Neuronal stem cell (in vitro differentiated cells): Measurements from ENCODE around the gene KIF26B.

Experiments
- DNase-seq: peaks from one replicate; pipeline ENCODE4 v3.0.0-alpha.2; 2013; ENCODE audit warnings: low spot score
- H2AFZ ChIP-seq: one replicate; pipeline ENCODE4 v1.6.1; 2013; ENCODE audit warnings: mild to moderate bottlenecking, low read length, inconsistent platforms
- H2AK5ac ChIP-seq: 2 replicates; pipeline ENCODE4 v1.6.1; 2013; ENCODE audit warnings: low read depth, mild to moderate bottlenecking, inconsistent platforms, low read length, moderate library complexity, mixed read lengths
- H2BK120ac ChIP-seq: 2 replicates; pipeline ENCODE4 v1.6.1; 2013; ENCODE audit warnings: low read depth, mild to moderate bottlenecking, inconsistent platforms, low read length, moderate library complexity, mixed read lengths
- H2BK12ac ChIP-seq: one replicate; pipeline ENCODE4 v1.6.1; 2013; ENCODE audit warnings: low read length, inconsistent platforms
- H2BK15ac ChIP-seq: 2 replicates; pipeline ENCODE4 v1.6.1; 2013; ENCODE audit warnings: mild to moderate bottlenecking, low read length, inconsistent platforms, mixed read lengths
- H2BK5ac ChIP-seq: one replicate; pipeline ENCODE4 v1.6.1; 2013; ENCODE audit warnings: inconsistent platforms, mild to moderate bottlenecking, low read length, moderate library complexity
- H3K14ac ChIP-seq: one replicate; pipeline ENCODE4 v1.6.1; 2013; ENCODE audit warnings: low read length, inconsistent platforms
- H3K18ac ChIP-seq: 2 replicates; pipeline ENCODE4 v1.6.1; 2013; ENCODE audit warnings: low read length, inconsistent platforms
- H3K23ac ChIP-seq: 2 replicates; pipeline ENCODE4 v1.6.1; 2013; ENCODE audit warnings: low read depth, mild to moderate bottlenecking, mixed read lengths, low read length, inconsistent platforms; ENCODE audit not compliant: poor library complexity
- H3K27ac ChIP-seq: replicated peaks from 3 replicates; pipeline ENCODE4 v1.5.1; 2013; ENCODE audit warnings: low read length, inconsistent platforms
- H3K27me3 ChIP-seq, 3 experiments: 2 replicates each; pipeline ENCODE4 v1.6.1; 2013; ENCODE audit warnings: low read length in 3 of 3, mild to moderate bottlenecking in 2 of 3, inconsistent platforms in 1 of 3, low read depth in 1 of 3, mixed read lengths in 1 of 3, moderate library complexity in 1 of 3; ENCODE audit not compliant: control insufficient read depth in 3 of 3, insufficient read depth in 3 of 3
- H3K36me3 ChIP-seq, 2 donors: replicated peaks in 1 of 2; 2 replicates each; pipeline ENCODE4 v1.6.1; 2013; ENCODE audit warnings: low read length in 2 of 2; ENCODE audit not compliant: control insufficient read depth in 2 of 2, insufficient read depth in 2 of 2
- H3K4ac ChIP-seq: 2 replicates; pipeline ENCODE4 v1.6.1; 2013; ENCODE audit warnings: inconsistent platforms, mild to moderate bottlenecking, low read length, moderate library complexity
- H3K4me1 ChIP-seq, 2 donors: 1 replicate in 1 of 2; 2 replicates in 1 of 2; pipeline ENCODE4 v1.6.1; 2013; ENCODE audit warnings: low read length in 2 of 2, low read depth in 1 of 2; ENCODE audit not compliant: control insufficient read depth in 2 of 2, insufficient read depth in 1 of 2
- H3K4me2 ChIP-seq: one replicate; pipeline ENCODE4 v1.6.1; 2013; ENCODE audit warnings: mild to moderate bottlenecking, low read length, inconsistent platforms; ENCODE audit not compliant: insufficient read depth, poor library complexity, severe bottlenecking
- H3K4me3 ChIP-seq, 2 donors: 2 replicates each; pipeline ENCODE4 v1.5.1; 2013; ENCODE audit warnings: low read length in 2 of 2, mild to moderate bottlenecking in 2 of 2, inconsistent platforms in 1 of 2, moderate library complexity in 1 of 2
- H3K79me1 ChIP-seq: one replicate; pipeline ENCODE4 v1.6.1; 2013; ENCODE audit warnings: low read depth, mild to moderate bottlenecking, inconsistent platforms, low read length, moderate library complexity
- H3K9ac ChIP-seq: one replicate; pipeline ENCODE4 v1.6.1; 2013; ENCODE audit warnings: mild to moderate bottlenecking, low read depth, low read length, inconsistent platforms; ENCODE audit not compliant: poor library complexity
- H3K9me3 ChIP-seq, 2 donors: replicated peaks in 1 of 2; 2 replicates each; pipeline versions ENCODE3 to v1.6.1; 2013; ENCODE audit warnings: low read length in 2 of 2, mild to moderate bottlenecking in 2 of 2, inconsistent platforms in 1 of 2, low read depth in 1 of 2, mixed read lengths in 1 of 2, moderate library complexity in 1 of 2; ENCODE audit not compliant: control insufficient read depth in 2 of 2, insufficient read depth in 1 of 2
- H4K8ac ChIP-seq: one replicate; pipeline ENCODE4 v1.6.1; 2013; ENCODE audit warnings: low read depth, mild to moderate bottlenecking, inconsistent platforms, low read length, moderate library complexity
- H4K91ac ChIP-seq: one replicate; pipeline ENCODE4 v1.6.1; 2013; ENCODE audit warnings: low read length, low read depth, mild to moderate bottlenecking, inconsistent platforms; ENCODE audit not compliant: poor library complexity
- WGBS, 2 donors: extraction: QIAGEN DNeasy Blood & Tissue Kit; methylation state at CpG; one replicate each; pipeline ENCODE4 v1.1.7; 2013; ENCODE audit warnings: missing lambda C conversion rate in 2 of 2, mixed read lengths in 1 of 2; ENCODE audit not compliant: insufficient read length in 2 of 2, insufficient replicate concordance in 1 of 2; ENCODE audit errors: extremely low coverage in 2 of 2; 5-methylcytosine and 5-hydroxymethylcytosine counted together

Gene KIF26B

DNA sequence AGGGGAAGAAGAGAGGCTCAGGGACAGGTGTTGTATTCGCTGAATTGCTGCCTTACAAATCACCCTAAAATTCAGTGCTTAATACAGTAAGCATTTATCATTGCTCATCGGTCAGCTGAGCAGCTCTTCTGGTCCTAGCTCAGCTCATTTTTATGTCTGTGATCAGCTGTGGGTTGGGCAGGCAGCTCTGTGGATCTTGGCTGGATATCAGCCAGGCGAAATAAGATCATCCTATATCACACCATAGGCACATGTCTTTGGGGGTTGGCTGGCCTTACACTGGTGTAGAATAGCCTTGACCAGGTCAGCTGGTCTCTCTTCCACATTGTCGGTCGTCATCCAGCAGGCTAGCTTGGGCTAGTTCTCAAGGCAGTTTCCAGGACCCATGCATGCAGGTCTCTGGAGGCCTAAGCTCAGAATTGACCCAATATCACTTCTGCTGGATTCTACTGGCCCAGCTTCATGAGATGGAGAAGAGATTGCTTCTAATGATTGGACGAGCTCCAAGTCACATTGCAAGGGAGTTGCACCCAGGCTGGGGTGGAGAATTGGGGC is 448.6 kb downstream of the KIF26B start:
- H3K27me3 ChIP-seq: no peaks in the 10 kb centered on the region
- peak overlapping the region; percentile 2 for H4K91ac ChIP-seq
- no peak overlapping the region for H3K4me2 ChIP-seq
- no peak overlapping the region for H2BK12ac ChIP-seq
- no peak overlapping the region for H3K14ac ChIP-seq
- no peak for DNase-seq
- H3K36me3 ChIP-seq: peaks cover 0 to 18% of the 10 kb centered on the region in 2 donors
- H2AK5ac ChIP-seq: no peak overlapping the region
- no peak overlapping the region for H3K9ac ChIP-seq
- peaks cover 6 to 9% of the 10 kb centered on the region in 2 donors for H3K4me1 ChIP-seq
- H3K4ac ChIP-seq: no peak overlapping the region
- no peak overlapping the region for H2BK120ac ChIP-seq
- H3K27ac ChIP-seq: no peak overlapping the region
- no peak overlapping the region for H4K8ac ChIP-seq
- no CpG with 5 or more reads among the region's 6 CpGs for WGBS, 2 donors
- H3K4me3 ChIP-seq: no peak overlapping the region
- no peak overlapping the region for H2BK5ac ChIP-seq
- H3K9me3 ChIP-seq: peaks cover 1 to 2% of the 10 kb centered on the region in 2 donors
- H2BK15ac ChIP-seq: no peak overlapping the region
- no peak overlapping the region for H2AFZ ChIP-seq
- no peak overlapping the region for H3K18ac ChIP-seq
- no peaks in the 10 kb centered on the region for H3K79me1 ChIP-seq
- H3K23ac ChIP-seq: no peak overlapping the region

DNA sequence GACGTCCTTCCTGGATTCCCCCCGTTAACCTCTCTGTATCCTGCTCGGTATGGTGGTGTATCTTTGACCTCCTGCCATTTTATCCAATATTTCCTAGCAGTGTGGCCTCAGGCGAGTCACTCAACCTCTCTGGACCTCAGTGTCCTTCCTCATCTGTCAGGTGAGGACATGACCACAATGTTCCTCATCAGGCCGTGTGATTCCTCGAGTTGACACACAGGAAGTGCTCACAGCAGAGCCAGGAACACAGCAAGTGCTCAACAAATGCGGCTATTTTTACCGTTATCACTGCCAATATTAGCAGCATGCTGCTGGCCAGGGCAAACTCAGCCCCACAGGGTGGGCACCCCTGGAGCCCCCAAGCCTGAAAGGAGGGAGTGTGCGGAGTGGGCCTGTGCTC is 450.2 kb downstream of the KIF26B start:
- Histone ChIP-seq H3K14ac (no peak overlapping the region), H2AFZ (no peak overlapping the region), H3K4me2 (no peak overlapping the region), H3K9me3 (no peaks in the 10 kb centered on the region), H2BK120ac (no peak overlapping the region), H2BK15ac (no peak overlapping the region), H3K18ac (no peak overlapping the region), H3K4me1 (peaks cover 0 to 5% of the 10 kb centered on the region in 2 donors), H3K27me3 (no peaks in the 10 kb centered on the region), H2AK5ac (no peak overlapping the region), H2BK12ac (no peak overlapping the region), H2BK5ac (peak overlapping the region; percentile 6), H3K4ac (no peak overlapping the region), H3K4me3 (no peak overlapping the region), H3K36me3 (peaks cover 0 to 18% of the 10 kb centered on the region in 2 donors), H3K79me1 (no peaks in the 10 kb centered on the region), H3K27ac (no peak overlapping the region), H4K8ac (no peak overlapping the region), H3K9ac (no peak overlapping the region), H3K23ac (no peak overlapping the region), H4K91ac (no peak overlapping the region)
- WGBS, 2 donors: no CpG with 5 or more reads among the region's 9 CpGs
- no peak for DNase-seq

DNA sequence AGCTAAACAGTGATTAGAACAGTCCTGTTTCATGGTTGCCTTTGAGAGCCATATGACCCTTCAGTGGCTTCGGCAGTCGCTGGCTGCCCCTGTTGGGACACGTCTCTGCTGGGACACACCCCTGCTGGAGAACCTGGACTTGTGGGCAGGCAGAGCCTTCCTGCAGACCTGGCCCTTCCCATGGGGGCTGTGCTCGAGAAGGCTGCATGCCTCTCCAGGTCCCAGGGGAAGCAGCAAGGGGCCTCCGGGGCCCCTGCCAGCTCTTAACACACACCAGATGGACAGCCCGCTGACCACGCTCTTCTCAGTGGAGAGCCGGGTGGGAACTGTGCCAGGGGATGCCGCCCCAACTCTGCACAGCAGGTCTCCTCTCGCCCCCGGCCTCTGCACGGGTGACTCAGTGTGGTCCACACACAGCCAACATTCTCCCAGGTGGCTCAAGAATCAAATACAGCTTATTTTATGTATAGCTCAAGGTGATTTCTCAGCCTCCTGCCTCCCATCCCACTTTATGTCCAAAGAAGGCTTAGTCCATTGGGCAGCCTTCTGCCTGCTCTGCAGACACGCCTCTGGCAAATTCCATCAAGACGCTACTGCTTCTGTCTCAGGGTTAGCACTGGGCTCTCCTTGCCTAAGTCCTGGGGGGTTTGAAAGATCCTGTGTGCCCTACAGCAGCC is 450.8 kb downstream of the KIF26B start:
- no peak overlapping the region for H3K4me3 ChIP-seq
- H3K23ac ChIP-seq: no peak overlapping the region
- no CpG with 5 or more reads among the region's 14 CpGs for WGBS, 2 donors
- no peak overlapping the region for H3K27ac ChIP-seq
- no peak overlapping the region for H3K4me2 ChIP-seq
- H3K27me3 ChIP-seq: no peaks in the 10 kb centered on the region
- no peak for DNase-seq
- H4K8ac ChIP-seq: no peak overlapping the region
- no peak overlapping the region for H3K4ac ChIP-seq
- peak overlapping the region; percentile 6 for H2BK5ac ChIP-seq
- no peak overlapping the region for H2BK12ac ChIP-seq
- H2AK5ac ChIP-seq: peak overlapping the region; percentile 53
- H3K9ac ChIP-seq: no peak overlapping the region
- H3K9me3 ChIP-seq: no peaks in the 10 kb centered on the region
- H4K91ac ChIP-seq: no peak overlapping the region
- no peak overlapping the region for H2BK120ac ChIP-seq
- H3K18ac ChIP-seq: peak overlapping the region; percentile 40
- no peak overlapping the region for H2AFZ ChIP-seq
- H3K14ac ChIP-seq: no peak overlapping the region
- peaks cover 0 to 5% of the 10 kb centered on the region in 2 donors for H3K4me1 ChIP-seq
- H3K36me3 ChIP-seq: peaks cover 0 to 18% of the 10 kb centered on the region in 2 donors
- H3K79me1 ChIP-seq: no peaks in the 10 kb centered on the region
- no peak overlapping the region for H2BK15ac ChIP-seq

DNA sequence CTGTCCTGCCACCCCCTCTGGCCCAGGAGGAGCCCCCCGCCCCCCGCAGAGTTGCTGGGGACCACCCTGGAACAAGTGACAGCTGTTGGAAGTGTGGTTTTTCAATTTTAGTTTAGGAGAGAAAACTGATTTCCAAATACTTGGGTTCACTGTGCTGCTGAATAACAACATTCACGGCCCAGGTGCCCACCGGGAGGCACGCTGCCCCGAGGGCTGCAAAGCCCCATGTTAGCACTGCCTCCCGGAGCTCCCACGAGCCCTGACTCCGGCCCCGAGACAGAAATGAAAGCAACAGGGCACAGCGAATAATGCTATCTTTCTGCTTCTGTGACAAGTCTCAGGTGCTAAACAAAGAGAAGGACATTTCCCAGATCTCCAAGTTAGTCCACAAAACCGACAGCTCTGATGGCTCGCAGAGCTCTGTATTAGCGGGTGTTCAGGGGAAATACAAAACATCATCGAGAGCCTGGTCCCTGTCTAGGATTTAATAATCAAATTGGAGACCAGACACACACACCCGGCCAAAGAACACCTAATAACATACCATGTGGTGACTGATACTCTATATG is 451.5 kb downstream of the KIF26B start:
- H2BK5ac ChIP-seq: no peak overlapping the region
- no peak overlapping the region for H2BK15ac ChIP-seq
- WGBS, 2 donors: no CpG with 5 or more reads among the region's 16 CpGs
- H3K4me3 ChIP-seq: no peak overlapping the region
- DNase-seq: no peak
- no peak overlapping the region for H3K23ac ChIP-seq
- no peak overlapping the region for H2BK12ac ChIP-seq
- H3K4ac ChIP-seq: no peak overlapping the region
- H3K4me1 ChIP-seq: peaks cover 0 to 5% of the 10 kb centered on the region in 2 donors
- H3K36me3 ChIP-seq: peaks cover 0 to 18% of the 10 kb centered on the region in 2 donors
- no peak overlapping the region for H3K27ac ChIP-seq
- H3K18ac ChIP-seq: no peak overlapping the region
- H3K79me1 ChIP-seq: no peaks in the 10 kb centered on the region
- H2AK5ac ChIP-seq: no peak overlapping the region
- H3K27me3 ChIP-seq: no peaks in the 10 kb centered on the region
- no peak overlapping the region for H2AFZ ChIP-seq
- no peak overlapping the region for H3K9ac ChIP-seq
- no peak overlapping the region for H3K14ac ChIP-seq
- H3K4me2 ChIP-seq: no peak overlapping the region
- no peak overlapping the region for H4K91ac ChIP-seq
- no peaks in the 10 kb centered on the region for H3K9me3 ChIP-seq
- no peak overlapping the region for H2BK120ac ChIP-seq
- no peak overlapping the region for H4K8ac ChIP-seq
